ENCODE measurements around the gene RNF125.

GRCh38 chr18:31976242-31976641 lies 42.4 kb upstream of the RNF125 start:
- TF ChIP-seq EZH2 (IDR thresholded peaks at IDR 0.05; ENCODE audit: borderline replicate concordance, insufficient read depth, low read depth, low read length, poor library complexity, severe bottlenecking): no peak
- TF ChIP-seq CTCF (IDR thresholded peaks at IDR 0.05): no peak

Measured in B cell (primary cell).